Osteoblast (primary cell): ENCODE results near the gene PPP3CB. TPM values are rescaled to one million over a fixed set of nuclear protein-coding genes. Genes with fewer than 3 reads are reported as not detected.
"Not testable (repeated sequence)": the region's sequence is repeated elsewhere in the genome, so short reads cannot be mapped to it uniquely, and the experiment has no call there.

Experiments
- DNase-seq: peaks from one replicate; pipeline ENCODE4 v3.0.0; 2011; ENCODE audit warnings: low spot score, mixed read lengths; ENCODE audit not compliant: insufficient read length; ENCODE audit errors: missing footprints
- H2AFZ ChIP-seq: 2 replicates; pipeline ENCODE4 v1.6.0; 2011; ENCODE audit warnings: mild to moderate bottlenecking, low read length
- H3K27ac ChIP-seq: 2 replicates; pipeline ENCODE4 v1.5.1; 2011; ENCODE audit warnings: mild to moderate bottlenecking, low read depth, low read length, moderate library complexity
- H3K27me3 ChIP-seq: 2 replicates; pipeline ENCODE4 v1.6.0; 2012; ENCODE audit warnings: mild to moderate bottlenecking, control low read depth, inconsistent platforms, low read length, moderate library complexity; ENCODE audit not compliant: insufficient read depth
- H3K36me3 ChIP-seq: 2 replicates; pipeline ENCODE4 v1.5.1; 2011; ENCODE audit warnings: mild to moderate bottlenecking, low read length, control low read depth, moderate library complexity; ENCODE audit not compliant: insufficient read depth
- H3K4me1 ChIP-seq: 2 replicates; pipeline ENCODE4 v1.5.1; 2011; ENCODE audit warnings: mild to moderate bottlenecking, low read length, control low read depth, moderate library complexity; ENCODE audit not compliant: insufficient read depth
- H3K4me2 ChIP-seq: 2 replicates; pipeline ENCODE4 v1.6.0; 2011; ENCODE audit warnings: mild to moderate bottlenecking, low read length; ENCODE audit not compliant: insufficient read depth
- H3K4me3 ChIP-seq: fragments of 200-600 bp; sonication (generic); 3 replicates; pipeline ENCODE4 v1.5.1; 2012; ENCODE audit warnings: mild to moderate bottlenecking, low read length, inconsistent platforms; ENCODE audit not compliant: insufficient read depth
- H3K79me2 ChIP-seq: 2 replicates; pipeline ENCODE4 v1.6.0; 2012; ENCODE audit warnings: mild to moderate bottlenecking, low read length, control low read depth, inconsistent platforms; ENCODE audit not compliant: insufficient read depth
- H3K9me3 ChIP-seq: 2 replicates; pipeline ENCODE4 v1.5.1; 2011; ENCODE audit warnings: low read depth, low read length, control low read depth
- H4K20me1 ChIP-seq: 2 replicates; pipeline ENCODE4 v1.6.0; 2012; ENCODE audit warnings: mild to moderate bottlenecking, low read length, control low read depth; ENCODE audit not compliant: insufficient read depth
- small RNA-seq: library from RNA; depleted of rRNA; stranded (forward); fragments of <200 nt; gene quantifications from one replicate; pipeline ENCODE3, GENCODE V24; 2012
- total RNA-seq: library from RNA; depleted of rRNA; stranded (reverse); fragments of >200 nt; gene quantifications from 2 replicates; pipeline ENCODE4 v1.2.3, GENCODE V29; 2012
- TF ChIP-seq, protein P1 (sequence below): IDR thresholded peaks from 2 replicates; pipeline ENCODE4 v1.5.1; 2011; ENCODE audit warnings: mild to moderate bottlenecking, low read depth, low read length, moderate library complexity; ENCODE audit errors: extremely low read depth

PPP3CB gene
- total RNA-seq, 1 donor, result 34.7 TPM

DNA sequence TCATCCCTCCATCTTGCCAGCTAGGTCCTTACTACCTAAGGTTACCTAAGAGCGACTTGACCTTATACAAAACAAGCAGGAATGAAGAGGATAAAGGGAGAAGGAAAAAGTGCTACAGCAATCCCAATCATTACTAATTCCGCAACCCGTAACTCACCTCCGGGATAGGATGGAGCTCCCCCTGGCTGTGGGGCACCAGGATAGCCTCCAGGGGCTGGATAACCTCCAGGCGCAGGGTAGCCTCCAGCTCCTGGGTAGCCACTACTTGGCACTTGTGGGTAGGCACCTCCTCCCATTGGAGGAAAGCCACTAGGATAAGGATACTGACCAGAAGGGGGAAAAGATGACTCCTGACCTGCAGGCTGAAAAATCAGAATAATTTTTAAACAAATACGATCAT lies 97.8 kb downstream of the PPP3CB start:
- Histone ChIP-seq H3K4me2 (no peak overlapping the region), H3K27ac (no peak overlapping the region), H3K36me3 (peaks cover 44% of the 10 kb centered on the region), H2AFZ (no peak overlapping the region), H3K27me3 (no peaks in the 10 kb centered on the region), H3K79me2 (peaks cover 80% of the 10 kb centered on the region), H3K4me3 (no peak overlapping the region), H3K4me1 (no peaks in the 10 kb centered on the region), H3K9me3 (no peaks in the 10 kb centered on the region), H4K20me1 (peaks cover 46% of the 10 kb centered on the region)
- DNase-seq, result no peak
- TF ChIP-seq, protein P1, sequence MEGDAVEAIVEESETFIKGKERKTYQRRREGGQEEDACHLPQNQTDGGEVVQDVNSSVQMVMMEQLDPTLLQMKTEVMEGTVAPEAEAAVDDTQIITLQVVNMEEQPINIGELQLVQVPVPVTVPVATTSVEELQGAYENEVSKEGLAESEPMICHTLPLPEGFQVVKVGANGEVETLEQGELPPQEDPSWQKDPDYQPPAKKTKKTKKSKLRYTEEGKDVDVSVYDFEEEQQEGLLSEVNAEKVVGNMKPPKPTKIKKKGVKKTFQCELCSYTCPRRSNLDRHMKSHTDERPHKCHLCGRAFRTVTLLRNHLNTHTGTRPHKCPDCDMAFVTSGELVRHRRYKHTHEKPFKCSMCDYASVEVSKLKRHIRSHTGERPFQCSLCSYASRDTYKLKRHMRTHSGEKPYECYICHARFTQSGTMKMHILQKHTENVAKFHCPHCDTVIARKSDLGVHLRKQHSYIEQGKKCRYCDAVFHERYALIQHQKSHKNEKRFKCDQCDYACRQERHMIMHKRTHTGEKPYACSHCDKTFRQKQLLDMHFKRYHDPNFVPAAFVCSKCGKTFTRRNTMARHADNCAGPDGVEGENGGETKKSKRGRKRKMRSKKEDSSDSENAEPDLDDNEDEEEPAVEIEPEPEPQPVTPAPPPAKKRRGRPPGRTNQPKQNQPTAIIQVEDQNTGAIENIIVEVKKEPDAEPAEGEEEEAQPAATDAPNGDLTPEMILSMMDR, result peak; percentile 25

DNA sequence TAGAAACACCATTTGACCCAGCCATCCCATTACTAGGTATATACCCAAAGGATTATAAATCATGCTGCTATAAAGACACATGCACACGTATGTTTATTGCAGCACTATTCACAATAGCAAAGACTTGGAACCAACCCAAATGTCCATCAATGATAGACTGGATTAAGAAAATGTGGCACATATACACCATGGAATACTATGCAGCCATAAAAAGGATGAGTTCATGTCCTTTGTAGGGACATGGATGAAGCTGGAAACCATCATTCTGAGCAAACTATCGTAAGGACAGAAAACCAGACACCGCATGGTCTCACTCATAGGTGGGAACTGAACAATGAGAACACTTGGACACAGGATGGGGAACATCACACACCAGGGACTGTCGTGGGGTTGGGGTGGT lies 101.5 kb downstream of the PPP3CB start:
- H4K20me1 ChIP-seq, result peaks cover 28% of the 10 kb centered on the region
- peaks cover 50% of the 10 kb centered on the region for H3K36me3 ChIP-seq
- H3K27ac ChIP-seq, H2AFZ ChIP-seq, H3K4me3 ChIP-seq, H3K9me3 ChIP-seq, H3K4me2 ChIP-seq, H3K27me3 ChIP-seq, H3K4me1 ChIP-seq, DNase-seq: not testable (repeated sequence)
- H3K79me2 ChIP-seq, result peaks cover 66% of the 10 kb centered on the region

DNA sequence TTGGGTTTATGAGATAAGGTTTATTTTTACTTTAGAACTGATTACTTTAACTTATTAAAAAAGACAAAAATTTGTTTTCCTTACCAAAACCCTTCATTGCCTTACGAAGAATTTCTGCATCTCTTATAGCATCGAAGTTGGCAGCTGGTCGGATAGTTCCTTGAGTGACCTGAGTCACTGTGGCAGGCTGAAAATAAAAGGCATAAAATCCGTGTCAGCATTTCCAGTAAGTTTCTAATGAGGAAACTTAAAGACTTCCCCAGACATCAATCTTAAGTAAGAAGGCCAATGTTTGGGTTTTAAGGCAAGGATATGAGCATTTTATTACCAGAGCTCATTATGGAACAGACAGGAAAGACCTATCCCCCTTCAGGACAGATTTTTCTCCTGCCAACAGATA lies 107.6 kb downstream of the PPP3CB start:
- Histone ChIP-seq H3K27me3 (no peaks in the 10 kb centered on the region), H3K4me2 (no peak overlapping the region), H3K4me3 (no peak overlapping the region), H3K4me1 (no peaks in the 10 kb centered on the region), H3K36me3 (peaks cover 56% of the 10 kb centered on the region), H3K27ac (no peak overlapping the region), H3K79me2 (peaks cover 31% of the 10 kb centered on the region), H2AFZ (no peak overlapping the region), H4K20me1 (peaks cover 10% of the 10 kb centered on the region), H3K9me3 (no peaks in the 10 kb centered on the region)
- TF ChIP-seq, protein P1, result no peak
- no peak for DNase-seq

DNA sequence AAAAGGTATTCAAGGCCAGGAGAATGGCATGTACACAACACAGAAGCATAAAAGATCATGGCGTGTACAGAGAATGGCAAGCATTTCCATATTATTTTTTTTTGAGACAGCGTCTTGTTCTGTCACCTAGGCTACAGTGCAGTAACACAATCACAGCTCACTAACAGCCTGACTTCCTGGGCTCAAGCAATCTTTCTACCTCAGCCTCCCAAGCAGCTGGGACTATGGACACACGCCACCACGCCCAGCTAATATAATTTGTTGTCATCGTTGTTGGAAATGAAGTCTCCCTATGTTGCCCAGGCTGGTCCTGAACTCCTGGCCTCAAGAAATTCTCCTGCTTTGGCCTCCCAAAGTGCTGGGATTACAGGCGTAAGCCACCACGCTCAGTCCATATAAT lies 109.2 kb downstream of the PPP3CB start:
- H4K20me1 ChIP-seq, result peaks cover 9% of the 10 kb centered on the region

More for the DNA sequence above, 109.2 kb downstream of the PPP3CB start:
- Histone ChIP-seq H3K27me3 (no peaks in the 10 kb centered on the region), H3K4me3 (no peak overlapping the region), H2AFZ (no peak overlapping the region), H3K9me3 (no peaks in the 10 kb centered on the region), H3K36me3 (peaks cover 69% of the 10 kb centered on the region), H3K4me1 (no peaks in the 10 kb centered on the region), H3K27ac (no peak overlapping the region), H3K79me2 (peaks cover 26% of the 10 kb centered on the region), H3K4me2 (no peak overlapping the region)
- no peak for DNase-seq
- TF ChIP-seq, protein P1, result no peak

Small RNA genes lying within 50 kb of the gene (small RNA-seq; reads per million reads assigned to genes)
- not detected for gene RNU6-883P

Other genes starting within 250 kb of the PPP3CB start
- 14.7 and 18.8 TPM in 2 replicates for gene DNAJC9, start 248.8 kb downstream of the PPP3CB start, total RNA-seq
- gene MRPS16, start 243.4 kb downstream of the PPP3CB start, total RNA-seq, result 78.7 and 80.7 TPM in 2 replicates
- 1.1 and 1.2 TPM in 2 replicates for gene CFAP70, start 137.2 kb downstream of the PPP3CB start, total RNA-seq
- gene ANXA7, start 82.0 kb downstream of the PPP3CB start, total RNA-seq, result 143 and 158 TPM in 2 replicates
- 2.2 and 2.4 TPM in 2 replicates for gene MSS51, start 62.5 kb downstream of the PPP3CB start, total RNA-seq
- gene USP54, start 95.3 kb upstream of the PPP3CB start, total RNA-seq, result 23.0 and 25.0 TPM in 2 replicates
- not detected in 2 replicates for gene MYOZ1, start 145.4 kb upstream of the PPP3CB start, total RNA-seq
- under 0.01 TPM in 1 of 2 replicates, not detected in the other for gene SYNPO2L, start 160.0 kb upstream of the PPP3CB start, total RNA-seq
- gene AGAP5, start 202.1 kb upstream of the PPP3CB start, total RNA-seq, result 3.5 and 4.0 TPM in 2 replicates
- 28.3 and 28.6 TPM in 2 replicates for gene SEC24C, start 248.3 kb upstream of the PPP3CB start, total RNA-seq